NCI-H69 (cell line): ENCODE data around the gene MEPCE.

Experiments
- DNase-seq: peaks from one replicate; lab custom pipeline; 2025; lab: John Stamatoyannopoulos, UW

MEPCE gene, protein sequence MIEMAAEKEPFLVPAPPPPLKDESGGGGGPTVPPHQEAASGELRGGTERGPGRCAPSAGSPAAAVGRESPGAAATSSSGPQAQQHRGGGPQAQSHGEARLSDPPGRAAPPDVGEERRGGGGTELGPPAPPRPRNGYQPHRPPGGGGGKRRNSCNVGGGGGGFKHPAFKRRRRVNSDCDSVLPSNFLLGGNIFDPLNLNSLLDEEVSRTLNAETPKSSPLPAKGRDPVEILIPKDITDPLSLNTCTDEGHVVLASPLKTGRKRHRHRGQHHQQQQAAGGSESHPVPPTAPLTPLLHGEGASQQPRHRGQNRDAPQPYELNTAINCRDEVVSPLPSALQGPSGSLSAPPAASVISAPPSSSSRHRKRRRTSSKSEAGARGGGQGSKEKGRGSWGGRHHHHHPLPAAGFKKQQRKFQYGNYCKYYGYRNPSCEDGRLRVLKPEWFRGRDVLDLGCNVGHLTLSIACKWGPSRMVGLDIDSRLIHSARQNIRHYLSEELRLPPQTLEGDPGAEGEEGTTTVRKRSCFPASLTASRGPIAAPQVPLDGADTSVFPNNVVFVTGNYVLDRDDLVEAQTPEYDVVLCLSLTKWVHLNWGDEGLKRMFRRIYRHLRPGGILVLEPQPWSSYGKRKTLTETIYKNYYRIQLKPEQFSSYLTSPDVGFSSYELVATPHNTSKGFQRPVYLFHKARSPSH

DNA sequence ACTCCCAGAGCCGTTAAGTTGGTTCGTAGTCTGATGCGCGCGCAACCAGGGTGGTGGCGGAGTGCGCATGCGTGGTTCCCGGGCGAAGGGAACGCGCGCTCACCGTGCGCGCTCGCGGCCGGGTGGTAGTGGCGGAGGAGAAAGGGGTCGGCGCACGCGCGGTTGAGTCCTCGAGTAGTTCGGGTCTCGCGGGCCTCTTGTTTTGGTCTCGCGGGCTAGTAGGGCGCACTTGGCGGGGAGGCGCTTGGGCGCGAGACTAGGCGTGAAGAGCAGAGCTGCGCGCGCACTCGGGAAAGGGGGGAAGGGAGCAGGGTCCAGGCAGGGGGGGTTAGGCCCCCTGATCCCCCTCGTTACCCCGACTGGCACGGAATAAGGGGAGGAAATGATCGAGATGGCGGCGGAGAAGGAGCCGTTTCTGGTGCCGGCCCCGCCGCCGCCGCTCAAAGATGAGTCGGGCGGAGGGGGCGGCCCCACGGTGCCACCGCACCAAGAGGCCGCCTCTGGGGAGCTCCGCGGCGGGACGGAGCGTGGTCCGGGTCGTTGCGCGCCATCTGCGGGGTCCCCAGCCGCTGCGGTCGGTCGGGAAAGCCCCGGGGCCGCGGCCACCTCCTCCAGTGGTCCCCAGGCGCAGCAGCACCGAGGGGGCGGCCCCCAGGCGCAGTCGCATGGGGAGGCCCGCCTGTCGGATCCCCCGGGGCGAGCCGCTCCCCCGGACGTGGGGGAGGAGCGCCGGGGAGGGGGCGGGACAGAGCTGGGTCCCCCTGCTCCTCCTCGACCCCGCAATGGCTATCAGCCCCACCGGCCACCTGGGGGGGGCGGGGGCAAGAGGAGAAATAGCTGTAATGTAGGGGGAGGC is at the start of gene MEPCE:
Gene MEPCE (plus strand): TSS at position 195 of the 856 bp plus-strand sequence. CDS start 188 bp downstream, at position 383.
- DNase-seq, result peak; percentile 99

DNA sequence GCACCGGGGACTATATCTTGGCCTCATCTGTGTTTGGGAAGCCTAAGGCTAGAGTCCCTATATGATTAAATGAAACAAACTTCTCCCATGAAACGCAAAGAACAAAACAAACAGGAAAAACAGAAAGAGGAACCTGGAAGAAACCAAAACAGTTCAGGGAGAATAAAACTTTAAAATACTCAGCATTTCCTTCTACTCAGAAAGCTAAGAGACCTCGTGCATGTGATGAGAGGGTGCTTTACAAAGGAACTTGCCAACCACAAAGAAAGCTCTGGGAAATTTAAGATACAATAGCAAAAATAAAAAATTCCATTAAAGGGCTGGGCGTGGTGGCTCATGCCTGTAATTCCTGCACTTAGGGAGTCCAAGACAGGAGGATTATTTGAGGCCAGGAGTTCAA is 49.4 kb upstream of the MEPCE start:
- DNase-seq, result no peak

DNA sequence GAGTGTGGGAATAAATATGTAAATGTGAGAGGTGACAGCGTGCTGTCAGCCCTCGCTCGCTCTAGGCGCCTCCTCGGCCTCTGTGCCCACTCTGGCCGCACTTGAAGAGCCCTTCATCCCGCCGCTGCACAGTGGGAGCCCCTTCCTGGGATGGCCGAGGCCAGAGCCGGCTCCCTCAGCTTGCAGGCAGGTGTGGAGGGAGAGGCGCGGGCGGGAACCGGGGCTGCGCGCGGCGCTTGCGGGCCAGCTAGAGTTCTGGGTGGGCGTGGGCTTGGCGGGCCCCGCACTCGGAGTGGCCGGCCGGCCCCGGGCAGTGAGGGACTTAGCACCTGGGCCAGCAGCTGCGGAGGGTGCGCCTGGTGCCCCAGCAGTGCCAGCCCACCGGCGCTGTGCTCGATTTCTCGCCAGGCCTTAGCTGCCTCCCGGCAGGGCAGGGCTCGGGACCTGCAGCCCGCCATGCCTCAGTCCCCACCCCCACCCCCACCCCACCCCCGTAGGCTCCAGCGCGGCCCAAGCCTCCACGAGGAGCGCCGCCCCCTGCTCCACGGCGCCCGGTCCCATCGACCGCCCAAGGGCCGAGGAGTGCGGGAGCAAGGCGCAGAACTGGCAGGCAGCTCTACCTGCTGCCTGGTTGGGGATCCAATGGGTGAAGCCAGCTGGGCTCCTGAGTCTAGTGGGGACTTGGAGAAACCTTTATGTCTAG is 47.9 kb upstream of the MEPCE start:
- peak; percentile 52 for DNase-seq

DNA sequence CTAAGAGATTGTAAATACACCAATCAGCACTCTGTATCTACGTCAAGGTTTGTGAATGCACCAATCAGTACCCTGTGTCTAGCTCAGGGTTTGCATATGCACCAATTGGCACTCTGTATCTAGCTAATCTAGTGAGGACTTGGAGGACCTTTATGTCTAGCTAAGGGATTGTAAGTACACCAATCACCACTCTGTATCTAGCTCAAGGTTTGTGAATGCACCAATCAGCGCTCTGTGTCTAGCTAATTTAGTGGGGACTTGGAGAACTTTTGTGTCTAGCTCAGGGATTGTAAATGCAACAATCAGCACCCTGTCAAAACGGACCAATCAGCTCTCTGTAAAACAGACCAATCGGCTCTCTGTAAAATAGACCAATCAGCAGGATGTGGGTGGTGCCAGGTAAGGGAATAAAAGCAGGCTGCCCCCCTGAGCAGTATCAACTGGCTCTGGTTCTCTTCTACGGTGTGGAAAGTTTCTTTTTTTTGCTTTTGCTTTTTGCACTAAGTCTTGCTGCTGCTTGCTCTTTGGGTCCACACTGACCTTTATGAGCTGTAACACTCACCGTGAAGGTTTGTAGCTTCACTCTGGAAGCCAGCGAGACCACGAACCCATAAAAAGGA is 47.3 kb upstream of the MEPCE start:
- DNase-seq, result peak; percentile 92

DNA sequence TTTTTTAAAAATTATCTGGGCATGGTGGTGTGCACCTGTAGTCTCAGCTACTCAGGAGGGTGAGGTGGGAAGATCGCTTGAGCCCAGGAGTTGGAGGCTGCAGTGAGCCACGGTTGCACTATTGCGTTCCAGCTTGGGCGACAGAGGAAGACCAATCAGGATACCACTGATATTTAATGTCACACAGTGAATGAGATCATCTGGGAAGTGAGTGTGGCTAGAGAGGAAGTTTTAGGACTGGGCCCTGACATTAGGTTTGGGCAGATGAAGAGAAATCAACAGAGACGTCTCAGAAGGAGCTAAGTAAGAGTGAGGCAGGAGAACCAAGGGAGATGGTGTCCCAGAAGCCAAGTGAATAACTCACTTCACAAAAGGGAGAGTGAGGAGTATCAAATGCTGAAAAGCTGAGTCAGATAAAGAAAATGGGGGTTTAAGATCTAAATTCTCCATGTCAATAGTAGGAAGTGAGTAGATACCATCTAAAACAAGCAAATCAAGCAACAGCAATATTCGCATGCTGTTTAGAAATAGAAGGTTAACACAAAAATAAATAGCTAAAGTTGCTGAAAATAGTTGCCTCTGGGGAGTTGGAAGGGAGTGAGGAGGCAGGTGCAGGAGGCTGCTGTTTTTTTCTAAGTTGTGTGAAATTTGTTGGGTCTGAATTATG is 44.9 kb upstream of the MEPCE start:
- DNase-seq, result no peak

DNA sequence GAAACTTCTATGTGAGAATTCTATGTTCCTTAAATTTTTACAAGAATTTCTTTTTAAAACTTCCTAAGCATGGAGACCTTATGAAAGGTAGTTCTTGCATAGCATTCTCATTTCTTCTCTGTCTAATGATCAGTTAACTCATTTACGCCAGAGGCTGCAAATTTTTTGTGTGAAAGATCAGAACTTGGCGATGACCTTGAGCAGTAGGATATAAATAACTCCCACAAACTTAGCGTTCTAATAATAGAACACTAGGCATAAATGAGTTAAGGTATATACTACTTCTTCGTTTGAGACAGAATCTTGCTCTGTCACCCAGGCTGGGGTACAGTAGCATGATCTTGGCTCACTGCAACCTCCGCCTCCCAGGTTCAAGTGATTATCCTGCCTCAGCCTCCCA is 42.7 kb upstream of the MEPCE start:
- DNase-seq, result no peak

DNA sequence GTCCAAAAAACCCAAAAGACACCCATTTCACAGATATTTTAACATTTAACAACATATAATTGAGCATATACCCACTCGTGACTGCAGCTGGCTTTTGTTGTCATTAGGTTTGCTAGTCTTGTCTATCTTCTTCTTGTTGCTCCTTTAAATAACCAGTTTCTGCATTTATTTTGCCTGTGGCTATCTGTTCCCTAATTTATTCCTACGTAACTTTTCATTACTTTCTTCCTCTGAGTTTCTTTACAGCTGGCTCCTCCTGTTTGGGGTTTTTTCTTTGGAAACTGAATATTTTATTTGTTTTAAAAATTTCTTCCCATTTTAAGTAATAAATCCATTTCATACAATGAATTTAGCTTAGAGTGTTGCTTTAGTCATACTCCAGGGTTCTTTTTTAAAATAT is 41.9 kb upstream of the MEPCE start:
- no peak for DNase-seq

DNA sequence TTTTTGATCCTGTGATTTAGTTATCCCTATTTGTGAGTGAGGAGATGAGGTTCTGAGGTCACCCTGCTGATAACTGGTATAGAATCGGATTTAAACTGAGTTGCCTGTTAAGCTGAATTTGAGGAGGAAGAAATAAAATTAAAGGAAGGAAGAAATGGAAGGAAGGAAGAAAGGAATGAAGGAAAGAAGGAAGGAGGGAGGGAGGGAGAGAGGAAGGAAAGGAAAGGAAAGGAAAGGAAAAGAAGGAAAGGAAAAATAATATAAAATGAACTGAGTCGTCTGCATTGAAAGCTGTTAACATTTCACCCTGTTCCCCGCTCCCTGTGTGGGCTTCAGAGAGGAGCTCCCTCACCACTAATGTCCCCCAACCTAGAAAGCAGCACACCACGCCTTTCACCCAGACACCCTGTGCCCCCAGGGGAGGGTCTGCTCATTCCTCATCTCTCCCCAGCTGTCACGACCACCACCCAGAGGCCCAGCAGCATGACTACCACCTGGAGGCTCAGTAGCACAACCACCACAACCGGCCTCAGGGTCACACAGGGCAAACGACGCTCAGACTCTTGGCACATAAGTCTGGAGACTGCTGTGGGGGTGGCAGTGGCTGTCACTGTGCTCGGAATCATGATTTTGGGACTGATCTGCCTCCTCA is 40.1 kb upstream of the MEPCE start:
- no peak for DNase-seq

DNA sequence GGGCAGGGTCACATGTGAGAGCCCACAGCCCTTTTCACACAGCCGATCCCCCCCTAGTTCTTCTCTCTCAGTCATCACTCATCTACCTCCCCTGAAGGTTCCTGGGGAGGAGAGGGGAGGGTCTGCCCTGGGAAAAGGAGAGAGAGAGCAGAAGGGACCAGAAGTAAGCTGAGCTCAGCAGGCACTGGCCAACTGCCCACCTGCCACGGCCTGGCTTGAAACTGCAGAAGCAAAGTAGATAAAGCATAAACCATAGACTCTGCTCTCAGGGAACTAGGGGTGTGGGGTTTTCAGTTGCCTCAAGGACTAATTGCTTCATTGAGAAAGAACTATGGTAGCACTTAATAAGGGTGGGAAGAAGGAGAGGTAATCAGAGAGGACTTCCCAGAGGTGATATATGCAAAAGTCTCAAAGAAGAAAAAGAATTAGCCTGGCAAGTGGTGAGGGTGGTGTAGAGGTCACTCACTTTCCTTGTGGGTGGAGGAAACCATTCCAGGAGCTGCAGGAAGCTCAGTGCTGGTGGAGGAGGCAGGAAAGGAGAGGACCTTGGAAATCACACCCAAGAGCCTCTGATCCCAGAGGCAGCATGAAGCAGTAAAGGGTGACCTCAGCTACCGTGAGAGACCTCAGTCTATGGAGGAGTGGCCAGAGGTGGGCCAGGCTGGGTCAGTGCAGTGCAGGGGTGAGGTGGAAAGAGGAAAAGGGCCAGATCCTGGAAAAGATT is 39.2 kb upstream of the MEPCE start:
- DNase-seq, result no peak

DNA sequence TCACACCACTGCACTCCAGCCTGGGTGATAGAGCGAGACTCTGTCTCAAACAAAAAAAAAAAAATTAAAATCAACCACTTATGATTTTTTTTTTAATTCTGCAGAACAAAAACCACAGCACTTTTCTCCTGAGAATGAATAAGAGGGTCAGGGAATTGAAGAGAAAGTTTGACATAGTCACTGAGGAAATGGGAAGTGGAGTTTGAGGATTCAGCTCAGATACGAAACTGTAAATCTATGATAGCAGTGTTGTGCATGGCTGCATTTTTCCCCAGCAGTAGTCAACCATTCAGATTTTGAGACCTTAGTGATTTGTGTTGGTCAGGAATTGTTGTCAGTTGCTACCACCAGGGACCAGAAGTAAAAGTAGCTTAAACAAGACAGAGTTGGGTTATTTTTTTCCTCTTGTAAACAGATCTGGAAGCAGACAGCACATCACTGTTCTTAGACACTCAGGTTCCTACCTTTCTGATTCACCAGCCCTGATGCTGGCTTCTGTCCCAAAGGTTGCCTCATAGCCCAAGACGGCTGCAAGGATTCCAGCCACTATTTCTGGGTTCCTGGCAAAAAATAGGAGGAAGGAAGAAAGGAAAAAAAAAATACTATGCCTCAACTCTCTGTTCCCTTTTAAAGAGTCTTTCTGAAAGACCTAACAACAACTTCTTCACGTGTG is 36.3 kb upstream of the MEPCE start:
- DNase-seq, result no peak

DNA sequence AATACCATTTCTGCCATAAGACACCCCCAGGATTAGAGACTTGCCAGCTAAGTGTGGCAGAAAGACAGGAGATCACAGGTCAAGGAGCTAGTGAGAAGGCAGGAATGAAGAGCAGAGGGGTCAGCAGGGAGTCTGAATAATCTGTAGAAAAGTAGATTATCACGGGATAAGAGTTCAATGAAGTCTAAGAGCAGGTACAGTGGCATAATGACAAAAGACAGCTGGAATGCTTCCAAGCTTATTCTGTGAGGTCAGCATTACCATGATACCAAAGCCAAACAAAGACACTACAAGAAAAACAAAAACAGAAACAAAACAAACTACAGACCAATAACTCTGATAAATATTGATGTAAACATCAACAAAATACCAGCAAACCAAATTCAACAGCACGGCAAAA is 35.6 kb upstream of the MEPCE start:
- DNase-seq, result no peak

DNA sequence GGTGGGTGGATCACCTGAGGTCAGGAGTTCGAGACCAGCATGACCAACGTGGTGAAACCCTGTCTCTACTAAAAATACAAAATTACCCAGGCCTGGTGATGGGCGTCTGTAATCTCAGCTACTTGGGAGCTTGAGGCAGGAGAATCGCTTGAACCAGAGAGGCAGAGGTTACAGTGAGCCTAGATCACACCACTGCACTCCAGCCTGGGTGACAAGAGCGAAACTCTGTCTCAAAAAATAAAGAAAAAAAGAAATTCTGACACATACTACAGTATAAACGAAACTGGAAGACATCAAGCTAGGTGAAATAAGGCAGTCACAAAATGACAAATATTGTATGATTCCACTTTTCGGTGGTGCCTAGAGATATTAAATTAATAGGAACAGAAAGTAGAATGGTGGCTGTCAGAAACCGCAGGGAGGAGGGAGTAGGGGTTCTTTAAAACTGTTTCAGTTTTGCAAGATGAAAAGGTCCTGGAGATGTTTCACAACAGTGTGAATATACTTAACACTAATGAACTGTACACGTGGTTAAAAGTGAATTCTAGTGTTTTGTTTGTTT is 33.1 kb upstream of the MEPCE start:
- DNase-seq, result no peak

DNA sequence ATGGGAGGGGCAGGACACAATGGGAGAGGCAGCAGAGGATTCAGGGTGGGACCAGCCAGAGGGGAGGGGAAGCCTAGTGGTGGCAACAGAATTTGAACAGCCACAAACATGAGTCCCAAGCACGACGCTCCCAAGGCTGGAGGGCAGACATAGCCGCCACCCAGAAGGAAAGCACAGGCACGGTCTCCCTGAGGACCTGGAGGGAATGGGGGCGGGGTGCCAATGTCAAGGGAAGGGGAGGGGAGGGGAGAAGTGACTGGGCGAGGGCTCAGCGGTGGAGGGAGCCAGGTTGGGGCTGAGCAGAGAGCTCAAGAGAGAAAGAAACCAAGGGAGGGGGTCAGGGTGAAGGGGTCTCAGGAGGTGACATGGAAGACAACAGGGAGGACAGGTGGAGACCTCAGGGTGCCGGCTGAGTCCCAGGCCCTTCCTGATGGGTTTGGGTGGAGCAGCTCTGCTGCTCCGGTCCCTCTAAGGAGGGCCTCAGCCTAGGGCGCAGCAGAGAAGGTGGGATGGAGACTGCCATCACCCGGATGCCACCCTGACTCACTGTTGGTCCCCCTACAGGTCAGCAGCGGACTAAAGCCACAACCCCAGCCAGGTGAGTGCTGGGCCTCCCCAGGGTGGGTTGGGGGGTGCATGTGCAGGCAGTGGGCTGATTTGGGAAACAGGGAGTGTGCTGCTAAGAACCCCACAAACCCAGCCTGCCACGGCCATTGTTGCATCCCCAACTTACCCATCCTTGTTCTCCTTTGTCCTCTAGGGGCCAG is 32.1 kb upstream of the MEPCE start:
- DNase-seq, result no peak

DNA sequence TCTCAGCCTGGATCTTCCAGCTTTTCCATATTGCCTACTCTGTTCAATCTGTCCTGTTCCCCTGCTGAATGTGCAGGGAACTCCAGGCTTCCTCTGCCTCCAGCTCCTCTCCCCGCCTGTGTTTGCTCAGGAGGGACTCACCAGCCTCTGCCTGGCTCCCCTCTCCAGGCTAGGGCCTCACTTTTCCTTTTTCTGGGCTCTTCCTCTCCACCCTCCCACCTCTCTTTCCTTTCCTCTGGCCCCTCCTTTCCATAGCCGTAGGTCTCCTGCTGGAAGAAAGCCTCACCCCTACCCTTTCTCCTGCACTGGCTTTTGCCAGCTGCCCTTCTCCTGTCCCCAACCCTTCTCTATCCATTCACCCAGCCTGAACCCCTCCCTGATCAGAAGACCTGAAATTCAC is 31.4 kb upstream of the MEPCE start:
- DNase-seq, result no peak

DNA sequence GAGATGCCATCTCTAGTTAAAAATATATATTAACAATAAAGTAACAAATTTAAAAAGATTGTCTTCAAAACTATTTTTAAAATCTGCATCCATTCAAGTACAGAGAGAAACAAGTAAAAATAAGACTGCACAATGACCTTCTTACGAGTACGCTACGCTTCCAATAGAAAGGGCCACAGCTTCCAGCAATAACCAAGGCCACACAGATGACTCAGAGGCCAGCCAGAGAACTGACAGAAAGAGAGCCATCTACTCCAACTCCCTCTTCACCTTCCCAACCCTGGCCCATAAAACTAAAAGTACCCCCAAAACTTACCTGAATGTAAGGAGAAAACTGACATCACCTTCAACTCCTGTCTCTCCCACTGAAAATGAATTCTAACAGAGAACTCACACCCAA is 29.6 kb upstream of the MEPCE start:
- DNase-seq, result no peak

DNA sequence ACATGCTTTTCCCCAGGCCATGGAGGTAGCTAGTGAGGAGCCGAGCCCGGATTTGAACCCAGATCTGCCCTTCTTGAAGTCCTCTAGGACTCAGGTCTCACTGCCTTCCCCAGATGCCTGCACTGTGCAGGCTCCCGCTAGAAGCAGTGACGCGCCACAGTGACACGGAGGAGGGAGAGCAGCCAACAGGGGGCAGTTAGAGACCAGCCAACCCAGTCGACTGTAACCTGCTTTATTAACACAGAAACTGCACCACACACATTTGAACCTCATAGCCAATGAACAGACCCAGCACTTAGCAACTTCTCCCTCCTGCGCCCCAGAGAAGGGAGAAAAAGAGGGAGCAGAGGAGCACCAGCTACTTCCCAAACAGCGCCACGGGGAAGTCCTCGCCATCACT is 29.0 kb upstream of the MEPCE start:
- peak; percentile 31 for DNase-seq

DNA sequence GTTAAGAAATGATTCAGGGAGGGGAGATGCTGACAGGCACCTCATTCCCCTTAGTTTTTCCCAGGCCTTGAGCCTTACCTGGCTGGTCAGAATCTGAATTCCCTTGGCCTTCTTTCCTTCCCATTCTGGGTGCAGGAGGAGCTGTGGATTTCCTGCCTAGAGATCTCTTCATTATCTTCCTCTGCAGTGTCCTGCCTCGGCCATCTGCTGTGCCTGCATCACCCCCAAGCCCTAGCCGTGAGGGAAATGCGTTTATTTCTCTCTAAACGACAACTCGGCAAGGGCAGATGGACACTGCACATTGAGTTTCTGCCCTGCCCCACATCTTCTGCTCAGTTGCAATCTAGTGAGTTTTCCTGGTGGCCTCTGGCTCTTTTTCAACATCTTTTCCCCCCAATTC is 27.8 kb upstream of the MEPCE start:
- no peak for DNase-seq

DNA sequence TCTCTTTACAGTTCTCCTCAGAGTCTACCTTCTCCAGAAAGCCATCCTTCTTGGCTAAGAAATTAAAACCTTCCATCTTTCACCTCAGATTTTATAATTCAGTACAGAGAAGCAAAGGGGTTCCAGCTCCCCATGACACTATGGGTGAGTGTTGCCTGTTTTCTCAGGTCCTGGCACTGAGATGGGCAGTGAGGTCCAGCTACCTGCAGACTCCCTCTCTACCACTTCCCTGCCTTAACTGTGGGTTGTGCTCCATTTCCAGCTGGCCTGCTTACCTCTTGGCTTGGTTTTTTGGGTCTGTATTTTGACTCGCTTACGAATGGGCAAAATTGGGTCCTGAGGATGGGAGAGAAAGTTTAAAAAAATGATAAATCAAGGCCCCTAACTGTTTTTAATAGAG is 27.4 kb upstream of the MEPCE start:
- DNase-seq, result no peak
